Activated T-cell treated with anti-CD3 and anti-CD28 coated beads, Interleukin-2, amount 50 U/mL, for 4 hours (primary cell): Measurements from ENCODE around the gene OR2A2. TPM values are rescaled to one million over a fixed set of nuclear protein-coding genes. Genes with fewer than 3 reads are reported as not detected.

Experiments used
- total RNA-seq, 3 donors: library from RNA; stranded (reverse); gene quantifications; one replicate each; pipeline ENCODE4 v1.2.1, GENCODE V29; 2021

Gene OR2A2
- total RNA-seq, 3 donors from 2014 or later, result not detected

Other genes with a start within 250 kb of the OR2A2 start
- 1 to 10 TPM; 2.7 to 4.1 (median 3.9) TPM for gene TCAF1, start 207.4 kb upstream of the OR2A2 start, total RNA-seq
- gene OR2F2, start 174.3 kb upstream of the OR2A2 start, total RNA-seq, result not detected
- not detected for gene OR2F1, start 154.7 kb upstream of the OR2A2 start, total RNA-seq
- gene OR6B1, start 109.3 kb upstream of the OR2A2 start, total RNA-seq, result not detected
- not detected for gene OR2A5, start 60.6 kb upstream of the OR2A2 start, total RNA-seq
- gene OR2A25, start 39.8 kb upstream of the OR2A2 start, total RNA-seq, result not detected
- gene OR2A12, start 23.3 kb upstream of the OR2A2 start, total RNA-seq, result not detected
- not detected for gene OR2A14, start 13.6 kb downstream of the OR2A2 start, total RNA-seq
- 1 to 10 TPM in 1 of 3 donors, under 1 TPM in 2; 0.29 to 1.6 (median 0.61) TPM for gene CTAGE4, start 73.9 kb downstream of the OR2A2 start, total RNA-seq
- 1 to 10 TPM; 1.7 to 4.0 (median 2.6) TPM for gene ARHGEF35, start 86.2 kb downstream of the OR2A2 start, total RNA-seq
- not detected for gene OR2A42, start 130.0 kb downstream of the OR2A2 start, total RNA-seq
- gene OR2A7, start 155.2 kb downstream of the OR2A2 start, total RNA-seq, result under 1 TPM; 0.42 to 0.71 (median 0.58) TPM
- under 1 TPM; 0.14 to 0.53 (median 0.29) TPM for gene CTAGE8, start 159.7 kb downstream of the OR2A2 start, total RNA-seq
- gene OR2A1, start 202.8 kb downstream of the OR2A2 start, total RNA-seq, result not detected
- gene ARHGEF5, start 245.8 kb downstream of the OR2A2 start, total RNA-seq, result 1 to 10 TPM; 4.8 to 8.4 (median 5.7) TPM